AG10803 (cell line): Measurements from ENCODE around the gene LSP1.

Source experiments
- DNase-seq: peaks from one replicate; pipeline ENCODE4 v3.0.0; 2010; ENCODE audit warnings: low read depth
- H3K4me3 ChIP-seq: 2 replicates; pipeline ENCODE4 v1.5.1; 2011; ENCODE audit warnings: mild to moderate bottlenecking, low read length, control low read depth
- TF ChIP-seq, protein P1 (sequence below): conservative IDR thresholded peaks from 2 replicates; pipeline ENCODE4 v1.5.1; 2011; ENCODE audit warnings: mild to moderate bottlenecking, low read length, control low read depth, inconsistent platforms

Gene LSP1

DNA sequence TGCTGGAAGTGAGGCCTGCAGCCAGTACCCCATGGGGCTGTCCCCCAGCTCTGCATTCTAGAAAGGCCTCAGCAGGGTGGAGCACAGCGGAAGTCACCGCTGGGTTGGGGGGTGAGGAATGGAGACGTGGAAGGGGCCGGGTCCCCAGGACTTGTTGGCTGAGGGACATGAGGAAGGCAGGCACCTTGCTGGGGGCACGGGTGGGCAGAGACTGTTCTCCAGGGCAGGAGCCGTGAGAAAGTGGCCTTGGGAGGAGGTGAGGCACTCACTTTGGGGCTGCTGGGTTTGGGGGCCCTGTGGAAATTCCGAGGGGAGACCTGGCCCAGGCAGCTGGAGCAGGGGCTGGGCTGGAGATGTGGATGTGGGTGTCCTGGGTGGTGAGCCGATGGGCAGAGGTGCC, 9.1 kb upstream of the LSP1 start:
- no peak for DNase-seq
- H3K4me3 ChIP-seq = no peak overlapping the region
- TF ChIP-seq, protein P1, sequence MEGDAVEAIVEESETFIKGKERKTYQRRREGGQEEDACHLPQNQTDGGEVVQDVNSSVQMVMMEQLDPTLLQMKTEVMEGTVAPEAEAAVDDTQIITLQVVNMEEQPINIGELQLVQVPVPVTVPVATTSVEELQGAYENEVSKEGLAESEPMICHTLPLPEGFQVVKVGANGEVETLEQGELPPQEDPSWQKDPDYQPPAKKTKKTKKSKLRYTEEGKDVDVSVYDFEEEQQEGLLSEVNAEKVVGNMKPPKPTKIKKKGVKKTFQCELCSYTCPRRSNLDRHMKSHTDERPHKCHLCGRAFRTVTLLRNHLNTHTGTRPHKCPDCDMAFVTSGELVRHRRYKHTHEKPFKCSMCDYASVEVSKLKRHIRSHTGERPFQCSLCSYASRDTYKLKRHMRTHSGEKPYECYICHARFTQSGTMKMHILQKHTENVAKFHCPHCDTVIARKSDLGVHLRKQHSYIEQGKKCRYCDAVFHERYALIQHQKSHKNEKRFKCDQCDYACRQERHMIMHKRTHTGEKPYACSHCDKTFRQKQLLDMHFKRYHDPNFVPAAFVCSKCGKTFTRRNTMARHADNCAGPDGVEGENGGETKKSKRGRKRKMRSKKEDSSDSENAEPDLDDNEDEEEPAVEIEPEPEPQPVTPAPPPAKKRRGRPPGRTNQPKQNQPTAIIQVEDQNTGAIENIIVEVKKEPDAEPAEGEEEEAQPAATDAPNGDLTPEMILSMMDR = no peak

DNA sequence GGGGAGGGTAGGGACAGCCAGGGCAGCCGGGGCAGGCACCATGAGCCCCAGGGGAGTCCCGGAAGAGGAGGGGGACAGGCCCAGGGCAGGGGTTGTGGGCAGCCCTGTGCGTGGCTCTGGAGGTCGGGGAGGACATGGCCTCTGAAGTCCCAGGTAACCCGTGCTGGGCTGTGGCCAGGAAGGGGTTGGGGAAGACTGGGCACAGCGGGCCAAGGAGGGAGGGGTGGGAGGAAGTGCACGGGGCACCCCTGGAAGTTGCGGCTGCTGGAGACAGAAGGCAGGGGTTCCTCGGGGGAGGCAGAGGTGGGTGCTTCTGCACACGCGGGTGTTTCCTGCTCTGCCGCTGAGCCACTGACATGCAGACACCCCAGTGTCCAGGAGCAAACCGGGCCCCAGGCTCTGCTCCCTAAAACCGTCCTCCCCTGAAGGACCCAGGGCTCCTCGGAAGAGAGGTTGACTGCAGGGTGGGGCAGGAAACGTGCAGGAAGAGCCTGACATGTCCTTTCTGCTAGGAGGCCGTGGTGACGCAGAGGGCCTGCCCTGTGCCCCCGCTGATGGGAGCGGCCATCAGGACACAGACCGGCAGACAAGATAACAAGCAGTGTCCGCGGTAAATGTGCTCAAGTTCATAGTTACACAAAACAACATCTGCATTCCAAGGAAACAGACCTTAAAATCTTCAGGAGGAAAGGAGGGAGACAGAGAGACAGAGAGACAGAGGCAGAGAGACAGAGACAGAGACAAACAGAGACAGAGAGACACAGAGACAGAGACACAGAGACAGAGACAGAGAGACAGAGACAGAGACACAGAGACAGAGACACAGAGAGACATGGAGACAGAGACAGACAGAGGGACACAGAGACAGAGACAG, 8.4 kb upstream of the LSP1 start:
- DNase-seq = no peak
- no peak overlapping the region for H3K4me3 ChIP-seq
- TF ChIP-seq, protein P1 = no peak

DNA sequence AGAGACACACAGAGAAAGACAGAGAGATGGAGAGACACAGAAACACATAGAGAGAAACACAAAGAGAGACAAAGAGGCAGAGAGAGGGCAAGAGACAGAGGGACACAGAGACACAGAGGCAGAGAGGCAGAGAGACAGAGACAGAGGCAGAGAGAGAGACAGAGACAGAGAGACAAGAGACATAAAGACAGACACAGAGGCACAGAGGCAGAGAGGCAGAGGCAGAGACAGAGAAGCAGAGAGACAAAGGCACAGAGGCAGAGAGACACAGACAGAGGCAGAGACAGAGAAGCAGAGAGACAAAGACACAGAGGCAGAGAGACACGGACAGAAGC, 7.8 kb upstream of the LSP1 start:
- no peak for DNase-seq
- TF ChIP-seq, protein P1 = no peak
- no peak overlapping the region for H3K4me3 ChIP-seq

GRCh38 chr11:1845561-1846452, 7.1 kb upstream of the LSP1 start:
- H3K4me3 ChIP-seq = no peak overlapping the region
- TF ChIP-seq, protein P1 = no peak

GRCh38 chr11:1846453-1846932, 6.4 kb upstream of the LSP1 start:
- H3K4me3 ChIP-seq = no peak overlapping the region
- no peak for DNase-seq
- TF ChIP-seq, protein P1 = no peak

More at GRCh38 chr11:1845561-1846452, 7.1 kb upstream of the LSP1 start:
- no peak for DNase-seq

GRCh38 chr11:1847006-1847735, 5.7 kb upstream of the LSP1 start:
- TF ChIP-seq, protein P1 = no peak
- no peak overlapping the region for H3K4me3 ChIP-seq
- DNase-seq = no peak
